WTC11 (cell line): ENCODE data around the gene CFAP97. TPM values are rescaled to one million over a fixed set of nuclear protein-coding genes. Genes with fewer than 3 reads are reported as not detected.

Source experiments
- ATAC-seq: fragments of 200-7000 bp; cut with Tn5 transposase; 2 replicates; pipeline ENCODE4 v1.10.0; 2021; ENCODE audit warnings: mild to moderate bottlenecking, moderate library complexity
- CTCF ChIA-PET: fragments of 300-600 bp; sonication (Branson Sonifier 250); formaldehyde crosslinking; loops from one replicate; lab custom pipeline; 2021; ENCODE audit warnings: antibody characterized with exemption; lab: Charles Lee
- POLR2A ChIA-PET: fragments of 350-600 bp; sonication (Branson Sonifier 250); formaldehyde crosslinking; loops from one replicate; lab custom pipeline; 2021; ENCODE audit warnings: antibody characterized with exemption; lab: Charles Lee
- DNase-seq: peaks from one replicate; pipeline ENCODE4 v3.0.0; 2021; ENCODE audit warnings: low spot score
- H3K27ac Mint-ChIP-seq: 2 replicates; pipeline ENCODE4 v1.8.0; 2021; ENCODE audit warnings: mixed read lengths
- H3K27me3 Mint-ChIP-seq: 2 replicates; pipeline ENCODE4 v1.8.0; 2021; ENCODE audit warnings: low read depth, mild to moderate bottlenecking, moderate library complexity, mixed read lengths
- H3K36me3 Mint-ChIP-seq: 2 replicates; pipeline ENCODE4 v1.8.0; 2021; ENCODE audit warnings: mixed read lengths
- H3K4me1 Mint-ChIP-seq: 2 replicates; pipeline ENCODE4 v1.8.0; 2022; ENCODE audit warnings: mixed read lengths
- H3K4me3 Mint-ChIP-seq: 2 replicates; pipeline ENCODE4 v1.8.0; 2021; ENCODE audit warnings: mild to moderate bottlenecking, moderate library complexity, mixed read lengths
- H3K9me3 Mint-ChIP-seq: 2 replicates; pipeline ENCODE4 v1.8.0; 2021; ENCODE audit warnings: mixed read lengths
- AFF4 ChIP-seq: sonication (generic); formaldehyde crosslinking; IDR thresholded peaks from 2 replicates; pipeline ENCODE4 v1.8.1; 2023; ENCODE audit warnings: mild to moderate bottlenecking, missing genetic modification reagents, borderline replicate concordance
- ATF1 ChIP-seq: sonication (generic); formaldehyde crosslinking; IDR thresholded peaks from 2 replicates; pipeline ENCODE4 v1.8.1; 2023; ENCODE audit warnings: mild to moderate bottlenecking, moderate library complexity, missing genetic modification reagents
- CBFB ChIP-seq: sonication (generic); formaldehyde crosslinking; IDR thresholded peaks from 2 replicates; pipeline ENCODE4 v1.8.1; 2022; ENCODE audit warnings: mild to moderate bottlenecking, low read depth, missing genetic modification reagents
- CDX4 ChIP-seq: fragments of 250-450 bp; sonication (Bioruptor Pico); IDR thresholded peaks from 2 replicates; pipeline ENCODE4 v1.9.0; 2021; ENCODE audit warnings: moderate library complexity, mild to moderate bottlenecking, inconsistent platforms, borderline replicate concordance
- EMX1 ChIP-seq: fragments of 250-450 bp; sonication (Bioruptor Pico); IDR thresholded peaks from 2 replicates; pipeline ENCODE4 v1.8.0; 2021; ENCODE audit warnings: mild to moderate bottlenecking
- ETV6 ChIP-seq: sonication (generic); formaldehyde crosslinking; IDR thresholded peaks from 2 replicates; pipeline ENCODE4 v1.8.1; 2022; ENCODE audit warnings: mild to moderate bottlenecking, missing genetic modification reagents
- FOXP1 ChIP-seq: sonication (generic); formaldehyde crosslinking; IDR thresholded peaks from 2 replicates; pipeline ENCODE4 v1.8.0; 2022; ENCODE audit warnings: missing genetic modification reagents, mild to moderate bottlenecking, moderate library complexity, borderline replicate concordance
- GABPB1 ChIP-seq: sonication (generic); formaldehyde crosslinking; IDR thresholded peaks from 2 replicates; pipeline ENCODE4 v1.8.1; 2023; ENCODE audit warnings: mild to moderate bottlenecking, missing genetic modification reagents
- OVOL2 ChIP-seq: fragments of 250-450 bp; sonication (Bioruptor Pico); IDR thresholded peaks from 2 replicates; pipeline ENCODE4 v1.9.0; 2021; ENCODE audit warnings: mild to moderate bottlenecking, borderline replicate concordance
- RORB ChIP-seq: fragments of 250-450 bp; sonication (Bioruptor Pico); IDR thresholded peaks from 2 replicates; pipeline ENCODE4 v1.9.0; 2021; ENCODE audit warnings: mild to moderate bottlenecking
- SMAD4 ChIP-seq: sonication (generic); formaldehyde crosslinking; IDR thresholded peaks from 2 replicates; pipeline ENCODE4 v1.8.0; 2022; ENCODE audit warnings: mild to moderate bottlenecking, missing genetic modification reagents
- SP1 ChIP-seq: sonication (generic); formaldehyde crosslinking; conservative IDR thresholded peaks from 2 replicates; pipeline ENCODE4 v1.8.1; 2022; ENCODE audit warnings: missing genetic modification reagents
- STAT6 ChIP-seq: sonication (generic); formaldehyde crosslinking; conservative IDR thresholded peaks from 2 replicates; pipeline ENCODE4 v1.8.1; 2023; ENCODE audit warnings: mild to moderate bottlenecking, low read depth, missing genetic modification reagents, moderate library complexity
- TEAD4 ChIP-seq: sonication (generic); formaldehyde crosslinking; IDR thresholded peaks from 2 replicates; pipeline ENCODE4 v1.8.0; 2022; ENCODE audit warnings: mild to moderate bottlenecking, missing genetic modification reagents
- TP53 ChIP-seq: sonication (generic); formaldehyde crosslinking; IDR thresholded peaks from 2 replicates; pipeline ENCODE4 v1.8.1; 2023; ENCODE audit warnings: mild to moderate bottlenecking, missing genetic modification reagents
- ZBTB21 ChIP-seq: sonication (generic); formaldehyde crosslinking; IDR thresholded peaks from 2 replicates; pipeline ENCODE4 v1.8.1; 2023; ENCODE audit warnings: mild to moderate bottlenecking, missing genetic modification reagents, borderline replicate concordance
- ZNF219 ChIP-seq: sonication (generic); formaldehyde crosslinking; IDR thresholded peaks from 2 replicates; pipeline ENCODE4 v1.8.0; 2023; ENCODE audit warnings: missing genetic modification reagents, mild to moderate bottlenecking, borderline replicate concordance
- ZNF317 ChIP-seq: sonication (generic); formaldehyde crosslinking; IDR thresholded peaks from 2 replicates; pipeline ENCODE4 v1.8.1; 2023; ENCODE audit warnings: low read depth, mild to moderate bottlenecking, moderate library complexity, missing genetic modification reagents, borderline replicate concordance
- ZNF416 ChIP-seq: fragments of 250-450 bp; sonication (Bioruptor Pico); IDR thresholded peaks from 2 replicates; pipeline ENCODE4 v1.9.0; 2021; ENCODE audit warnings: mild to moderate bottlenecking, inconsistent platforms
- ZNF423 ChIP-seq: fragments of 250-450 bp; sonication (Bioruptor Pico); IDR thresholded peaks from 2 replicates; pipeline ENCODE4 v2.1.2; 2022; ENCODE audit warnings: mild to moderate bottlenecking, moderate library complexity
- ZNF512 ChIP-seq: sonication (generic); formaldehyde crosslinking; IDR thresholded peaks from 2 replicates; pipeline ENCODE4 v1.8.1; 2022; ENCODE audit warnings: missing genetic modification reagents, borderline replicate concordance
- ZNF671 ChIP-seq: fragments of 250-450 bp; sonication (Bioruptor Pico); IDR thresholded peaks from 2 replicates; pipeline ENCODE4 v1.8.0; 2021; ENCODE audit warnings: mild to moderate bottlenecking
- total RNA-seq: library from RNA; stranded (reverse); gene quantifications from 3 replicates; pipeline ENCODE4 v1.2.3, GENCODE V29; 2021
- TF ChIP-seq, protein P1 (sequence below): fragments of 250-450 bp; sonication (Bioruptor Pico); IDR thresholded peaks from 2 replicates; pipeline ENCODE4 v2.1.2; 2022; ENCODE audit warnings: mild to moderate bottlenecking, moderate library complexity
- TF ChIP-seq, protein P2 (sequence below): sonication (generic); formaldehyde crosslinking; IDR thresholded peaks from 2 replicates; pipeline ENCODE4 v1.8.1; 2022; ENCODE audit warnings: low read depth, missing genetic modification reagents, borderline replicate concordance
- TF ChIP-seq, protein P3 (sequence below): sonication (generic); formaldehyde crosslinking; IDR thresholded peaks from 2 replicates; pipeline ENCODE4 v1.8.1; 2023; ENCODE audit warnings: mild to moderate bottlenecking, moderate library complexity, missing genetic modification reagents

CFAP97 gene
- total RNA-seq, 1 experiment from 2014 or later, result 40.3 TPM

DNA sequence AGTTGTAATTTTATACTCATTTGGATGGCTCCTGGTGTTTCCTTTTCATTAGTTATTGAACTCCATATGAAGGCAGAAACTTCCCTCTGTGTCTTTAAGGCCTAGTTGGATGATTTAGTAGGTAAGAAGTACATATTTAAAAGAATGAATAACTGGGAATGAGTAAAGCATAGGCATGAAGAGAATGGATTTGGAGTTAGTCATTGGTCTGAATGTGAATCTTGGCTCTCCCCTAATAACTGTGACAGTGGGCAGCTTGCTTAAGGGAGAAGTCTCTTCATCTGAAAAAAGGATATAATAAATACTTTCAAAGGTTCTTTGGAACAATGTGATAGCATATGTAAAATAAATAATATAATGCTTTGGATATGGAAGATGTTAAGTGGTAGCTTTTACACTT, 18.8 kb upstream of the CFAP97 start (continued):
- TF ChIP-seq, protein P1, sequence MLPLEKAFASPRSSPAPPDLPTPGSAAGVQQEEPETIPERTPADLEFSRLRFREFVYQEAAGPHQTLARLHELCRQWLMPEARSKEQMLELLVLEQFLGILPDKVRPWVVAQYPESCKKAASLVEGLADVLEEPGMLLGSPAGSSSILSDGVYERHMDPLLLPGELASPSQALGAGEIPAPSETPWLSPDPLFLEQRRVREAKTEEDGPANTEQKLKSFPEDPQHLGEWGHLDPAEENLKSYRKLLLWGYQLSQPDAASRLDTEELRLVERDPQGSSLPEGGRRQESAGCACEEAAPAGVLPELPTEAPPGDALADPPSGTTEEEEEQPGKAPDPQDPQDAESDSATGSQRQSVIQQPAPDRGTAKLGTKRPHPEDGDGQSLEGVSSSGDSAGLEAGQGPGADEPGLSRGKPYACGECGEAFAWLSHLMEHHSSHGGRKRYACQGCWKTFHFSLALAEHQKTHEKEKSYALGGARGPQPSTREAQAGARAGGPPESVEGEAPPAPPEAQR (CRISPR knock-in tag), result no peak
- TF ChIP-seq ZNF671 (CRISPR knock-in tag) (no peak), ZNF219 (CRISPR knock-in tag) (no peak), ZBTB21 (no peak), SMAD4 (CRISPR knock-in tag) (no peak), EMX1 (CRISPR knock-in tag) (no peak), ZNF416 (CRISPR knock-in tag) (no peak), RORB (CRISPR knock-in tag) (no peak), ZNF317 (CRISPR knock-in tag) (no peak), GABPB1 (CRISPR knock-in tag) (no peak)
- TF ChIP-seq, all 79 proteins: peak for 0

- TF ChIP-seq OVOL2 (CRISPR knock-in tag), result no peak
- TF ChIP-seq, protein P2, sequence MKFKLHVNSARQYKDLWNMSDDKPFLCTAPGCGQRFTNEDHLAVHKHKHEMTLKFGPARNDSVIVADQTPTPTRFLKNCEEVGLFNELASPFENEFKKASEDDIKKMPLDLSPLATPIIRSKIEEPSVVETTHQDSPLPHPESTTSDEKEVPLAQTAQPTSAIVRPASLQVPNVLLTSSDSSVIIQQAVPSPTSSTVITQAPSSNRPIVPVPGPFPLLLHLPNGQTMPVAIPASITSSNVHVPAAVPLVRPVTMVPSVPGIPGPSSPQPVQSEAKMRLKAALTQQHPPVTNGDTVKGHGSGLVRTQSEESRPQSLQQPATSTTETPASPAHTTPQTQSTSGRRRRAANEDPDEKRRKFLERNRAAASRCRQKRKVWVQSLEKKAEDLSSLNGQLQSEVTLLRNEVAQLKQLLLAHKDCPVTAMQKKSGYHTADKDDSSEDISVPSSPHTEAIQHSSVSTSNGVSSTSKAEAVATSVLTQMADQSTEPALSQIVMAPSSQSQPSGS, result no peak
- TF ChIP-seq AFF4 (CRISPR knock-in tag), result no peak
- TF ChIP-seq TP53, result no peak
- TF ChIP-seq TEAD4, result no peak
- TF ChIP-seq ZNF512 (CRISPR knock-in tag), result no peak
- no peak for TF ChIP-seq SP1 (CRISPR knock-in tag)
- no peak for TF ChIP-seq ETV6 (CRISPR knock-in tag)
- TF ChIP-seq ATF1 (CRISPR knock-in tag), result no peak
- no peak for TF ChIP-seq STAT6 (CRISPR knock-in tag)
- no peak for TF ChIP-seq CBFB (CRISPR knock-in tag)
- TF ChIP-seq, protein P3, sequence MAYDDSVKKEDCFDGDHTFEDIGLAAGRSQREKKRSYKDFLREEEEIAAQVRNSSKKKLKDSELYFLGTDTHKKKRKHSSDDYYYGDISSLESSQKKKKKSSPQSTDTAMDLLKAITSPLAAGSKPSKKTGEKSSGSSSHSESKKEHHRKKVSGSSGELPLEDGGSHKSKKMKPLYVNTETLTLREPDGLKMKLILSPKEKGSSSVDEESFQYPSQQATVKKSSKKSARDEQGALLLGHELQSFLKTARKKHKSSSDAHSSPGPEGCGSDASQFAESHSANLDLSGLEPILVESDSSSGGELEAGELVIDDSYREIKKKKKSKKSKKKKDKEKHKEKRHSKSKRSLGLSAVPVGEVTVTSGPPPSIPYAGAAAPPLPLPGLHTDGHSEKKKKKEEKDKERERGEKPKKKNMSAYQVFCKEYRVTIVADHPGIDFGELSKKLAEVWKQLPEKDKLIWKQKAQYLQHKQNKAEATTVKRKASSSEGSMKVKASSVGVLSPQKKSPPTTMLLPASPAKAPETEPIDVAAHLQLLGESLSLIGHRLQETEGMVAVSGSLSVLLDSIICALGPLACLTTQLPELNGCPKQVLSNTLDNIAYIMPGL (CRISPR knock-in tag), result no peak
- no peak for TF ChIP-seq CDX4 (CRISPR knock-in tag)
- no peak for TF ChIP-seq ZNF423
- TF ChIP-seq FOXP1 (CRISPR knock-in tag), result no peak
- Mint-ChIP-seq H3K36me3 (0 out of 2 replicates have a peak, but pooled peaks cover 3% of the 10 kb centered on the region), H3K27me3 (no peaks in the 10 kb centered on the region), H3K4me1 (peaks cover 24% of the 10 kb centered on the region), H3K27ac (peak overlapping the region; percentile 9; the same call in 1 of the 2 replicates), H3K4me3 (no peak overlapping the region), H3K9me3 (no peaks in the 10 kb centered on the region)
- DNase-seq (no peak), ATAC-seq (no peak)
- POLR2A ChIA-PET, result no interaction called here
- CTCF ChIA-PET, result no interaction called here
Observed at GRCh38 chr4:185221912-185222311, 18.1 kb upstream of the CFAP97 start.
